Natural killer cell (primary cell): Measurements from ENCODE around the gene PLCH1. TPM values are rescaled to one million over a fixed set of nuclear protein-coding genes. Genes with fewer than 3 reads are reported as not detected.

Source experiments
- ATAC-seq, 3 donors: fragments of 150-1000 bp in 2 of 3; fragments of 200-7000 bp in 1 of 3; cut with Tn5 transposase; 1 replicate in 1 of 3; 2 replicates in 2 of 3; pipeline ENCODE4 v1.10.0; 2021; ENCODE audit warnings: mild to moderate bottlenecking in 2 of 3, moderate library complexity in 2 of 3
- DNase-seq, 2 donors: peaks; one replicate each; pipeline versions ENCODE4 v3.0.0 to v3.0.0-alpha.2; 2013 to 2021; ENCODE audit warnings: mixed read lengths in 1 of 2
- H3K27ac ChIP-seq: one replicate; pipeline ENCODE4 v1.5.1; 2013; ENCODE audit warnings: mild to moderate bottlenecking, low read length
- H3K27me3 ChIP-seq: one replicate; pipeline ENCODE4 v1.6.1; 2013; ENCODE audit warnings: low read length; ENCODE audit not compliant: control insufficient read depth, insufficient read depth
- H3K36me3 ChIP-seq: one replicate; pipeline ENCODE4 v1.6.1; 2013; ENCODE audit warnings: low read length; ENCODE audit not compliant: control insufficient read depth, insufficient read depth
- H3K4me1 ChIP-seq: one replicate; pipeline ENCODE4 v1.6.1; 2013; ENCODE audit warnings: low read length; ENCODE audit not compliant: control insufficient read depth, insufficient read depth
- H3K4me3 ChIP-seq: one replicate; pipeline ENCODE4 v1.5.1; 2013; ENCODE audit warnings: low read length
- H3K9me3 ChIP-seq: one replicate; pipeline ENCODE4 v1.6.1; 2013; ENCODE audit warnings: low read length; ENCODE audit not compliant: control insufficient read depth, insufficient read depth
- H3K27ac Mint-ChIP-seq, 2 donors: one replicate each; pipeline ENCODE4 v1.8.0; 2022; ENCODE audit warnings: mild to moderate bottlenecking in 2 of 2, mixed read lengths in 2 of 2, moderate library complexity in 1 of 2
- H3K27me3 Mint-ChIP-seq, 2 donors: one replicate each; pipeline ENCODE4 v1.8.0; 2022; ENCODE audit warnings: low read depth in 2 of 2, mixed read lengths in 2 of 2
- H3K36me3 Mint-ChIP-seq: one replicate; pipeline ENCODE4 v1.8.0; 2022; ENCODE audit warnings: mixed read lengths
- H3K4me1 Mint-ChIP-seq, 2 donors: one replicate each; pipeline ENCODE4 v1.8.0; 2022; ENCODE audit warnings: mixed read lengths in 2 of 2
- H3K4me3 Mint-ChIP-seq: one replicate; pipeline ENCODE4 v1.8.0; 2022; ENCODE audit warnings: mild to moderate bottlenecking, moderate library complexity, mixed read lengths
- H3K9me3 Mint-ChIP-seq, 2 donors: one replicate each; pipeline ENCODE4 v1.8.0; 2022; ENCODE audit warnings: mixed read lengths in 2 of 2
- CTCF ChIP-seq: fragments of 200-600 bp; IDR thresholded peaks from one replicate; pipeline ENCODE4 v1.8.0; 2022; ENCODE audit warnings: antibody characterized with exemption
- WGBS: methylation state at CpG from one replicate; pipeline ENCODE4 v1.1.7; 2013; ENCODE audit warnings: missing lambda C conversion rate; ENCODE audit not compliant: insufficient coverage; 5-methylcytosine and 5-hydroxymethylcytosine counted together
- intact Hi-C: fragments of 100-400 bp; cut with micrococcal nuclease; formaldehyde crosslinking; loops from one replicate; pipeline ENCODE4 v1.14.2; 2022
- total RNA-seq, 4 donors: library from RNA; stranded (reverse); fragments of 120-200 nt in 1 of 4; gene quantifications; one replicate each; pipeline versions ENCODE4 v1.2.3 to v1.2.4, GENCODE V29; 2013 to 2022

PLCH1 gene
- total RNA-seq, 3 donors from 2014 or later (not counting 1 experiment from before 2014, with no cell fraction given), result 0.05 to 0.26 (median 0.08) TPM

GRCh38 chr3:155744010-155744625 is 753 bp downstream of the PLCH1 start:
- Histone ChIP-seq H3K36me3 (no peaks in the 10 kb centered on the region), H3K27me3 (peaks cover 35% of the 10 kb centered on the region), H3K9me3 (no peaks in the 10 kb centered on the region), H3K4me1 (peaks cover 19% of the 10 kb centered on the region), H3K4me3 (peak overlapping the region; percentile 36), H3K27ac (no peak overlapping the region)
- peak in 2 of 3 donors; percentile 19 to 32 for ATAC-seq
- WGBS, result under 1% methylated on average over 48 of the region's 48 CpGs
- DNase-seq, result peak in 1 of 2 donors; percentile 46
- intact Hi-C loops, result loop anchor here (10.0 kb wide), 1 partner anchor 131 kb away; the partner anchor contains the start of gene GMPS
- Mint-ChIP-seq H3K9me3 (no peaks in the 10 kb centered on the region), H3K4me1 (peaks cover 17 to 24% of the 10 kb centered on the region in 2 donors), H3K4me3 (peak overlapping the region; percentile 94), H3K27me3 (peaks cover 45 to 77% of the 10 kb centered on the region in 2 donors), H3K27ac (peak overlapping the region in 1 of 2 donors; percentile 79), H3K36me3 (no peaks in the 10 kb centered on the region)
- no peak for TF ChIP-seq CTCF

- Mint-ChIP-seq H3K36me3 (no peaks in the 10 kb centered on the region), H3K4me3 (peak overlapping the region; percentile 94), H3K9me3 (no peaks in the 10 kb centered on the region), H3K27ac (peak overlapping the region in 1 of 2 donors; percentile 79), H3K4me1 (peaks cover 17 to 24% of the 10 kb centered on the region in 2 donors), H3K27me3 (peaks cover 45 to 78% of the 10 kb centered on the region in 2 donors)
- Histone ChIP-seq H3K9me3 (no peaks in the 10 kb centered on the region), H3K27ac (no peak overlapping the region), H3K36me3 (no peaks in the 10 kb centered on the region), H3K4me1 (peaks cover 19% of the 10 kb centered on the region), H3K4me3 (peak overlapping the region; percentile 36), H3K27me3 (peaks cover 35% of the 10 kb centered on the region)
- WGBS, result 26% methylated on average over 5 of the region's 8 CpGs
- intact Hi-C loops, result loop anchor here (10.0 kb wide), 1 partner anchor 131 kb away; the partner anchor contains the start of gene GMPS
- TF ChIP-seq CTCF, result no peak
- ATAC-seq, result no peak
- peak in 1 of 2 donors; percentile 21 for DNase-seq
These were observed 1.3 kb downstream of the PLCH1 start for GRCh38 chr3:155743606-155744005.

GRCh38 chr3:155742349-155742965 is 2.4 kb downstream of the PLCH1 start:
- Histone ChIP-seq H3K4me3 (no peak overlapping the region), H3K27me3 (peaks cover 35% of the 10 kb centered on the region)
- no peak for TF ChIP-seq CTCF

More at GRCh38 chr3:155742349-155742965, 2.4 kb downstream of the PLCH1 start:
- ATAC-seq, result no peak
- Mint-ChIP-seq H3K36me3 (no peaks in the 10 kb centered on the region), H3K27me3 (peaks cover 49 to 67% of the 10 kb centered on the region in 2 donors), H3K9me3 (no peaks in the 10 kb centered on the region), H3K4me1 (peaks cover 24 to 25% of the 10 kb centered on the region in 2 donors), H3K4me3 (peak overlapping the region; percentile 77), H3K27ac (no peak overlapping the region)
- H3K27ac ChIP-seq, result no peak overlapping the region
- no peak for DNase-seq
- H3K9me3 ChIP-seq, result no peaks in the 10 kb centered on the region
- peaks cover 19% of the 10 kb centered on the region for H3K4me1 ChIP-seq
- 93% methylated on average over 3 of the region's 5 CpGs for WGBS
- intact Hi-C loops, result loop anchor here (10.0 kb wide), 1 partner anchor 132 kb away; the partner anchor contains the start of gene GMPS
- no peaks in the 10 kb centered on the region for H3K36me3 ChIP-seq
